ENCODE data around the gene SIRPB1. TPM values are rescaled to one million over a fixed set of nuclear protein-coding genes. Genes with fewer than 3 reads are reported as not detected.
"Not testable (repeated sequence)": the region's sequence is repeated elsewhere in the genome, so short reads cannot be mapped to it uniquely, and the experiment has no call there.

Gene SIRPB1
- polyA plus RNA-seq, 4 donors: 0.29 to 2.2 (median 1.6) TPM

DNA sequence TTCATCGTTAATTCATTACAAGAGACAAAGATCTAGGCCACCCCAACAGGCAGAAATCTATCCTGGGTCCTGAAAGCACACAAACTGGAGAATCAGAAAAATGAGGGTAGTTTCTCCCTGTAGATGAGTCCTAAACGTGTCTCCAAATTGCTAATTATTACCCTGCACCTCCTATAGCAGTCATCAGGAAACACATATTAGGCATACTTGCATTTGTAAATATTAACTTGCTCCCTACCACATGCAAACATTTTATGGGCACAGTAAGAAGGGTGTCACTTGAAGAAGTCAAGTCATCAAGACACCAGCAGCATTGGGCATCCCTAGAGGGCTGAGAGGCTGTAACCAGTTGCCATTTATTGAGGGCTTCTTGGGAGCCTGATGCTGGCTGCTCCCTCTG, 17.9 kb upstream of the SIRPB1 start:
- DNase-seq (ENCODE audit: low read depth in 4 of 4, low spot score in 2 of 4): no peak

DNA sequence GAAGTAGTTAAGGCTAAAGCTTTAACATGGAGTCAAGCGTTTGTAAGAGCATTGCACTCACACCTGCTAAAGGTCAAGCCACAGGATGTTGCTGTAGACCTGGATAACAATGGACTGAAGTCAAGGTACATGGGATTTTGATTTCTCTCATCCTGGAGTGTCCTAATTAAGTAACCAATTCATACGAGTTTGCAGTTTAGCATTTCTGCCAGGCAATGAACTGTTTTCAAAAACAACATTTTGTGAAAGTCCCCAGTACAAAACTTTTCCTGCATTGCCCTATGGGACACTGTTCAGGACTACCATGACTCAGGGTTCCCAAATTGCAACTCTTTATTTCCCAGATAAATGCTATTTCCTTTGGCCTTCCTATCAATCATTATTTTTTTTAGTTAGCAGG, 17.4 kb upstream of the SIRPB1 start:
- no peak for DNase-seq (ENCODE audit: low read depth in 4 of 4, low spot score in 2 of 4)

DNA sequence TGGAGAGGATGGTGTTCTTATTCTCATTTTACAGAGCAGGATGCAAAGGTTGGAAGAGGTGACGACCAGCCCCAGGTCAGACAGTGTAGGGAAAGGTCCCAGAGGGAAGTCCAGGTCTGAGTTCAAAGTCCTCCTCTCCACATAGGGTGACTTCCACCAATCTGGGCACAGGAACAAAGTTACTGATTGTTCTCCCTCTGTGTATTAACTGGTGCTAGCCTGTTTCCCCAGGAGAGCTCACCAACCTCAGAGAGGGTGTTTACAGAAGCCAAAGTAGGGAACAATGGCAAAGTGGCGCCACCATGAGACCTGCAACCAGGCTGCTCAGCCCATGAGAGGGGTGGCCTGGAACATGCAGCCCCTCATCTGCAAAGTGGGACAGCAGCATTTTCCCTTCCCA, 16.8 kb upstream of the SIRPB1 start:
- no peak for DNase-seq (ENCODE audit: low read depth in 4 of 4, low spot score in 2 of 4)

DNA sequence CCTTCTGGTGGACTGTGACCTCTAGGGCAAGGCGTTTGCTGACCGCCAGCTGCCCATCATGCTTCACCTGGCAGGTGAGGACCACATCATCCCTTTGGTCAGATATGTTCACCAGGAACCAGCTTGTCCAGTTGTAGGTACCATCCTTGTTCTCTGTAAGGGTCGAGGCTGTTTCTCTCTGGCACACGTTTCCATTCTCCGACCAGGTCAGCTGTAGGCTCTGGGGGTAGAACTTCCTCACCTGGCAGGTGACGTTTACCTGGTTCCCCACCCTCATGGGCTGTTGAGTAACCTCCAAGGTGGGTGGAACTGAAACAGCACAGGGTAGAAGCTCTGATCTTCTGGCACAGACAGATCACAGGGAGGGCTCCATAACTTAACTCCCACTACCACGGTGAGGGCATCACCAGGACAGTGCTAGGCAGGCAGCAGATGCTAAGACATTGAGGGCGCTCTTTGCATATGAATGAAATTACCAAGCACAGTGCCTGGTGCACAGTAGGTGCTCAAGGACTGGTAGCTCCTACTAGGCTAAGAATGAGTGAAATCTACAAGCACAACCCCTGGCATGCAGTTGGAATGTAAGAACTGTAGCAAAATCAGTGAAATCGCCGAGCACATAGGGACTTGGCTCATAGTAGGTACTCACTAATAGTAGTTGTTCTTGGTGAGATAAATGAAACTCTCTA, 15.6 kb upstream of the SIRPB1 start:
- DNase-seq (ENCODE audit: low read depth in 4 of 4, low spot score in 2 of 4): no peak

DNA sequence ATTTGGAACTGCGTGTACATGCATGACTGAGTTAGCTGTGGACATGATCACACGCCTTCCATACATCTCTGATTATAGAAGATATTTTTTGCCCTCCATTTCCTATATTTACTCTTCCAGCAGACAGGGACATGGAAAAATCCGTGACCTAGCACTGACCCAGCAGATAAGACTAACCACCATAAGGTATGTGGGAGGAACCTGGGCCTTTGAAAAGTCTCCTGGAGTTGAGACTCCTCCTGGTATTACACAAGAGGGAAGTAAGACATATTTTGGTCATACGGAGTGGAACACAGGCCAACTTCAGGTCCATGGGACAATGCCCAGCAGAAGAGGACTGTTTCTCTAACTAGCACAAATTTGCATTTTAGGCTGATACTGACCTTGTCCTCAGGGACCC, 13.7 kb upstream of the SIRPB1 start:
- DNase-seq (ENCODE audit: low read depth in 4 of 4, low spot score in 2 of 4): no peak

DNA sequence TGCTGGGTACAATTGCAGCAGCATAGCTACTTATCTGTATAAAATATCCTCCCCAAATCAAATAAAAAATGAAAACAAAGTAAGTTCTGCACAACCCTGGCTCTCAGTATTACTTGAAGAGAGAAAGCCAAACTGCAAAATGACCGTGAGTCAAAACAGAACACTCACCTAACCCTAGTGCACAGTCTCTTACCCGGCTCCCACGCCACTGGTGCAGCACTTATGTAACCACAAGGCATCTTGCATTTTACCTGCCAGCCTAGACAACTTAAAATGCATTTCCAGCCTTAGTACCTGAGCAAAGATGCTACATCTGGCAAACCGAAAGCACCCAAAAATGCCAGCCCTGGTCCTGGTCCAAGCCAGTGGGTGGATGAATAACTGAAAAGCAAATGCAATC, 12.4 kb upstream of the SIRPB1 start:
- DNase-seq (ENCODE audit: low read depth in 4 of 4, low spot score in 2 of 4): no peak

DNA sequence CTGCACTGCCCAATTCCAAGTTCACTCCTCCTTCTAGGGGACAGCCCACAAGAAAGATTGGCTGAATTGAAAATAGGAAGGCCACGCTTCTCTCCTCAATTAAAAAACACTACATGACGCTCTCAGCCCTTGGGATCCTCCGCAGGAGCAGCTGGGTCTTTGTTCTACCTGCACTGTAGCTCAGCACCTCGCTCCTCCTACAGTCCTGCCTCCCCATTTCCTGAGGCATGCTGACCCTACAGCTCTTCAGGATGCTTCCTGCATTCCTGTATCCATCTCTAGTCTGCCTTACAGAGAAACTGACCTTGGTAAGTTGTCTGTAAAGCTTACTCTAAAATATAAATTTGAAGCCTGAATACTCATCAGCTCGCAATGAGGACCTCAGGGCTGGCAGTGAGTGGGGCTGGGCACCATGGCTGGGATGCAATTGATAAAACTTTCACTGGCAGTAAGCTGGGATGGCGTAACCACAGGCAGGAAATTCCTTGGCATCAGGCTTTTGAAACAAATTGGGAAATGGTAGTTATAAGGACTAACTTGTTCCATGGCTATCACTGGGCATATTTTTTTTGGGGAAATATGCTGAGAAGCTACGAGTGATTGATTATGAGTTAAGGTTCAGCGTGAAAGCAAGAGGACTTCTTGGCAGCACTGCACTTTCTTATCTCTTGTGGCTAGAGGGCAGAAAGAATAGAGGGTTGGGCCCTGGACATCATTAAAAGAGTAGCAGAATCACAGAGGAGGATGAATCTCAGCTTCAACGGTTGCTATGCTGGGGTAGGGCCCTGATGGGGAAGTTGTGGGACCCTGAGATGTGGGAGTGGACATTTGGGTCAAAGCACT, 11.7 kb upstream of the SIRPB1 start:
- DNase-seq (ENCODE audit: low read depth in 4 of 4, low spot score in 2 of 4): no peak

DNA sequence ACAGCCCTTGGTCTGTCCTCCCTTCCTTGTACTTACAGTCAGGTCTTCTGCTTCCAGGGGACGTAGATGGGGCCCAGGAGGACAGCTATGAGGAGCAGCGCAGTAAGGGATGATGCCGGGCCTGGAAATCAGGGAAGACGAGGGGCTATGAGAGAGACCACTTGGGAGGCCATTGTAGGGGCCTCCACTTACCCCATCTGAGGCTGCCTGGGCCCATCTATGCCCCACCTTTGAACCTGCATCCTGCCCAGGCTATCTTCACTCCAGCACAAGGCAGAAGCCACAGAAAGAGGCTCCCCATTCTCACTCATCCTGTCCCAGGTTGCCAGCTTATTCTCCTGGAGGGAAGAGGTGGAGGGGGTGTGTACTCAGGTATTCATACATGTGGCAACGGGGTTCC, 10.4 kb upstream of the SIRPB1 start:
- no peak for DNase-seq (ENCODE audit: low read depth in 4 of 4, low spot score in 2 of 4)

DNA sequence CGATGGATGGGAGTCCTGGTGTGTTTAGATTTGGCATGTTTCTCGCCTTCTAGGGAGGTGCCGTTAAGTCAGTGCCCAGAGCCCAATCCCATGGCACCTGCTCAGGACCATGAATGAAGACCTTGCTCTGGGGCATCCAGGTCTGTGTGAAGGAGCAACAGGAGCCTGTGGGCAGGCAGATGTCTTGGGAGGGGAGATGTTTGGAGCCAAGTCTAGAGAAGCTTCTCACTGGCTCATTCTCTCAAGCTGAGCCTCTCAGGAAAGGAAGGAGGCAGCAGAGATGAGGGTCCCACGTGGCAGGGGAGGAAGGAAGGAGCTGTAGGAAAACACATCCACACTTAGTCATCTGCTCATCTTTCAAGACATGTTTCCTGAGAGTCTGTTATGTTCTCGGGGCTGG, 9.5 kb upstream of the SIRPB1 start:
- no peak for DNase-seq (ENCODE audit: low read depth in 4 of 4, low spot score in 2 of 4)

DNA sequence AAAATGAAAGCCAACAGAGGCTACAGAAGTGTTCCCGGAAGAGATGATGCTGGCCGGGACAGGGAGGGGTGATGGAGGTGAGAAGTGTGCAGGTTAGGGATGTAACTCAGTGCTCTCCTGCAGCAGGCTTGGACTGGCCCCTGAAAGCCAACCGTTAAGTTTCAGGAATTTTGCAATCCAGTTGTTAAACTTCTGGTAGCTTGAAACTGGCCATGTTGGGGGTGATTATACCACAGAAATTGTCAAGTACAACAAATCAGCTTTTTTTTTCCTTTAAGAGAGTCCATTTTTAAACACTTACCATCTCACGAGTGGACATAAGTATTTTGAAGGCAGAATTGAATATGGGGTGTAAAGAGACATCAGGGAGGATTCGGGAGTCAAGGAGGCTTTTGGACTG, 8.8 kb upstream of the SIRPB1 start:
- DNase-seq (ENCODE audit: low read depth in 4 of 4, low spot score in 2 of 4): no peak

DNA sequence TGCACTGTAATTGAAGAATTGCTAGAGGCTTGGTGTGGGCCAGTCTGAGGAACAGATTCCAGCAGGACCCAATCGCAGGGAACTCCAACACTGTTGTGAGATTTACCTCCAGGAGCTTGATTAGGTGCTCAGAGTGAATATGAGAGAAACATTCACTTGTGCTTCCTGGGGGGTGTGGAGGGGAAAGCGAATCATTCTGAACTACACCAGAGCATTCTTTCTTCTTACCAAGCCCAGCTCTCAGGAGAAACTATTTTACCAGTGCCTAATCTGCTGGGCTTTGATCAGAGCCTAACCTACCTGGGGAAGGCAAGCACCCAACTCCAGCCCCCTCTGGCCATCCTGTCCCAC, 7.4 kb upstream of the SIRPB1 start:
- no peak for DNase-seq (ENCODE audit: low read depth in 4 of 4, low spot score in 2 of 4)

DNA sequence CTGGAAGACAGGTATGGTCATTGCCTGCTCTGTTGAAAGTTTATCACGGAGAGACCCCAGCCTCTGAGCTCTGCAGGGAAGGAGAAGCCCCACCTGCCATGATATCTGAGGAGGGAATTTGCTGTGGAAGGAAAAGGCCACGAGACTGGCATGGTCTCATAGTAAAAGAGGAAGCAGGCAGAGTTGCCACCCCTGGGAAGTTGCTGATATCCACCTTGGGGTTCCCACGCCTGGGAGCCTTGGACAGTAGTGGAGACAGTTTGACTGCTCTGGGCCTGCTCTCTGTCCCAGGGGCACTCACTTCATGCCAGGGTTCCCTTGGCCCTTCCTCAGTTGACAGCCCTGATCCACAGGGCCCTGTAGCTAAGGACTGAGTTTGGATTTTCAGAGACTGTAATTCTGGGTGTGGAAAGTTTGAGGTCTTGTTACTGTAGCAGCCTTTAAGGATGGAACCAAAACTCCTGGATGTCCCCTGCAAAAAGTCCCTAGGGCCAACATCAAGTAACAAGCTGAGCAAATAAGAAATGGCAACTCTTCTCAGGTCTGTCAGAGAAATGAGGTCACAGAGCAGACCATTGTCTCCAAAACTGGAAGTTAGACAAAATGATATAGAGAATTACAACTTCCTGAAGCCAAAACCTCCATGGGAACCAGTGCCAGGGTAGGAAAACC, 6.9 kb upstream of the SIRPB1 start:
- DNase-seq (ENCODE audit: low read depth in 4 of 4, low spot score in 2 of 4): no peak

DNA sequence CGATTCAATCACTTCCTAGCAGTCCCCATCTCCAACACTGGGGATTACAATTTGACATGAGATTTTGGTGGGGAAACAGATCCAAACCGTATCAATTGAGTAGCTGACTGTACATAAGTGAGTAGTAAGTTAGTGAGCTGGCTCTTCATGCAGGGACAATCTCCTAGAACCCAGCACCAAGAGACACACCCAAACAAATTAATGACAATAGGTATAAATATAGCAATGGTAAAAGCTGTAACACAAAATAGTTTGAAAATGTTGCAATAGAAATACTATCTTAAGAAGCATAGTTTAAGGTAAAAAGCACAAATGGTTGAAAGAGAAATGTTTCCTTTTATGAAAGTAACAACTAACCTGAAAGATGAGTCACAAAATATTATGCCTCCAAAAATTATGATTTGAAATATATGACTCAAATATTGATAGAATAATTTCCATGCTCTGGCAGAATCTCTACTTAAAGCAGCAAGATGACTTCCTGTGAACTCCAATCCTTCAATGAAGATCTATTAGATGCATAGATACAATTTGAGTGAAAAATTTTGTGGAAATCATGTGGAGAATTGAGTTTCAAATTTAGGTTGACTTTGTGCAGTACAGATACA, 5.4 kb upstream of the SIRPB1 start:
- DNase-seq (ENCODE audit: low read depth in 4 of 4, low spot score in 2 of 4): no peak

DNA sequence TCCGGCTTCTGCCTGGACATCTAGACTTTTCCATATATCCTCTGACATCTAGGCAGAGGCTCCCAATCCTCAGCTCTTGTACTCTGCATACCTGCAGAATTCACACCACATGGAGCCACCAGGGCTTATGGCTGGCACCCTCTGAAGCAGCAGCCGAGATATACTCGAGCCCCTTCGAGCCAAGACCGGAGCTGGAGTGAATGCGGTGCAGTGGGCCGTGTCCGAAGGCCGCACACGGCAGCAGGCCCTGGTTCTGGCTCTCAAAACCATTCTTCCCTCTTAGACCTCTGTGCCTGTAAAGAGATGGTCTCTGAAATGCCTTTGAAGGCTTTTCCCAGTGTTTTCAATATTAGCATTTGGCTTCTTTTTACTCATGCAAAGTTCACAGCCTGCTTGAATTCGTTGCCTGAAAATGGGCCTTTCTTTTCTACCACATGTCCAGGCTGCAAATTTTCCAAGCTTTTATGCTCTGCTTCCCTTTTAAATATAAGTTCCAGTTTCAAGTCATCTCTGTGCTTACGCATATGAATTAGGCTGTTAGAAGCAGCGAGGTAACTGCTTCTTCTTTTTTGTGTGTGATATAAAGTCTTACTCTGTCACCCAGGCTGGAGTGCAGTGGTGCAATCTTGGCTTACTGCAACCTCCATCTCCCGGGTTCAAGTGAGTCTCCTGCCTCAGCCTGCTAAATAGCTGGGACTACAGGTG, 3.8 kb upstream of the SIRPB1 start:
- DNase-seq (ENCODE audit: low read depth in 4 of 4, low spot score in 2 of 4): no peak

DNA sequence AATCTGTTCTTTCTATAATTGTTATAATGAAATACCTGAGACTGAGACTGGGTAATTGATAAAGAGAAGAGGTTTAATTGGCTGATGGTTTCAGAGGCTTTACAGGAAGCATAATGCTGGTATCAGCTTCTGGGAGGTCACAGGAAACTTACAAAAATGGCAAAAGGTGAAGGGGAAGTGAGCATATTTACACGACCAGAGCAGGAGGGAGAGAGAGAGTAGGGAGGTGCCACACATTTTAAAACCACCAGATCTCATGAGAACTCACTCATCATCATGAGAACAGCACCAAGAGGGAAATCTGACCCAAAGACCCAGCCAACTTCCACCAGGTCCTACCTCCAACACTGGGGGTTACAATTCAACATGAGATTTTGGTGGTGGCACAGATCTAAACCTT, 2.6 kb upstream of the SIRPB1 start:
- no peak for DNase-seq (ENCODE audit: low read depth in 4 of 4, low spot score in 2 of 4)

DNA sequence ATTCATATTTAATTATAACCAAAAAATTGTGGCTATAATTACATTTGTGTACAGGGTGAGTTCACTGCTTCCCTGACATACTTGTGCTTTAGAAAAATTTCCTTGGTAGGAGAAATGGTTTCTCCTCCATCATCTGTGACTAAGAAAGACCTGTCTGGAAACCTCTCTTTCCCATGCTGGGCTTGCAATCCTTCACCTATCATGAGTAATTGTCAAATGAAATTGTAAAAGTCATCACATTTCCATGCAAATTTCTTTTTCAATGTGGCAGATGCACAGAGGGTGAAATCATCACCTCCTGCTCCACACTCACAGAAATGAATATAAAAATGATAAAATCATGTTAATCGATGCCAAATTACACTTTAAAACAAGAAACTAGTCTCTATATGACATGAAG, 1.5 kb upstream of the SIRPB1 start:
- DNase-seq (ENCODE audit: low read depth in 4 of 4, low spot score in 2 of 4): no peak

DNA sequence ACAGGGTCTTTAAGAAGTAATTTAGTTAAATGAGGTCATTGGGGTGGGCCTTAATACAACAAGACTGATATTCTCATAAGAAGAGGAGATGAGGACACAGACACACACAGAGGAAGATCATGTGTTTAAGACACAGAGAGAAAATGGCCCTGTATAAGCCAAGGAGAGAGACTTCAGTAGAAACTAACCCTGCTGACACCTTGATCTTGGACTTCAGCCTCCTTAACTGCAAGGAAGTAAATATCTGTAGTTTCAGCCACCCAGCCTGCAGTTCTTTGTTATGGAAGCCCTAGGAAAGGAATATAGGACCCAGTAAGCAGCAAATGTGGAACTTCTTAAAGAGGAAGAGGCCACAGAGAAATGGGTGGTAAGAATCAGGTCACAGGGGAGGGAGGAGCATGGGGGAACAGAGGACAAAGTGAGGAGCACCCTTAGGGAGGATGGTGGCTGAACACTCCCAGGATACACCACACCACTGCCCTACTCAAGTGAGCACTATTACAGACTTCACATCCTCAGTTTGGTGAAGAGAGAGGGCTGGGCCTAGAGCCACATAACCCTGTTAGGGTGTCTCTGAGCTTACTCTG, 762 bp downstream of the SIRPB1 start:
- DNase-seq (ENCODE audit: low read depth in 4 of 4, low spot score in 2 of 4): no peak

DNA sequence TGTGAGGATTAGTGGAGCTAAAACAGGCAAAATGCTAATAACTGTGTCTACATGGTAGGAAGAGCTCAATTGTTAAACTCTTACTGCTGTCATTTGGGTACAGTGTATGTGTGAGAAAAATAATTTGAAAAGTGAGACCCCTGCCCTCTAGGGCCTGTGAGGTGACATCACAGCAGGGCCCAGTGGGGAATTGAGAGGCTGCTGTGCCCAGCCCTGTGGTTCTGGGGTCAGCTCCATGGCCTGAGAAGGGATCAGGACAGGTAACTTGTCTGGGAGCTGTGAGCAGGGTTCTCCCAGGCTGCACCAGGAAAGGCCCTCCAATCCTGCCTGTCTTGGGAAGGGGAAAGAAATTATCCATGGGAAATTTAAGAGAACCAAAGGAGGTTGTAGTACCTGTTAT, 1.3 kb downstream of the SIRPB1 start:
- DNase-seq (ENCODE audit: low read depth in 4 of 4, low spot score in 2 of 4): no peak

DNA sequence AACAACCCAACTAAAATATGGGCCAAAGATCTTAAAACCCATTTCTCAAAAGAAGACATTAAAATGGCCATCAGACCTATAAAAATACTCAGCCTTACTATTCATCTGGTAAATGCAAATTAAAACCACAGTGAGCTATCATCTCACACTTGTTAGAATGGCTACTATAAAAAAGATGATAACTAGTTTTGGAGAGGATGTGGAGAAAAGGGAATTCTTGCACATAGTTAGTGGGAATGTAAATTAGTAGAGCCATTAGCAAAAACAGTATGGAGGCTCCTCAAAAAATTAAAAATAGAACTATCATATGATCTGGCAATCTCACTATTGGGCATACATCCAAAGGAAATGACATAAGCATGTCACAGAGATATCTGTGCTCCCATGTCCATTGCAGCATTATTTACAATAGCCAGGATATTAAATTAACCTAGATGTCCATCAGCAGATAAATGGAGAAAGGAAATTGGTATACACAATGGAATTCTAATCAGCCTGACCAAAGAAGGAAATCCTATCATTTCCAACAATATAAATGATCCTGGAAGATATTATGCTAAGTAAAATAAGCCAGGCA, 2.9 kb downstream of the SIRPB1 start:
- DNase-seq (ENCODE audit: low read depth in 4 of 4, low spot score in 2 of 4): no peak

DNA sequence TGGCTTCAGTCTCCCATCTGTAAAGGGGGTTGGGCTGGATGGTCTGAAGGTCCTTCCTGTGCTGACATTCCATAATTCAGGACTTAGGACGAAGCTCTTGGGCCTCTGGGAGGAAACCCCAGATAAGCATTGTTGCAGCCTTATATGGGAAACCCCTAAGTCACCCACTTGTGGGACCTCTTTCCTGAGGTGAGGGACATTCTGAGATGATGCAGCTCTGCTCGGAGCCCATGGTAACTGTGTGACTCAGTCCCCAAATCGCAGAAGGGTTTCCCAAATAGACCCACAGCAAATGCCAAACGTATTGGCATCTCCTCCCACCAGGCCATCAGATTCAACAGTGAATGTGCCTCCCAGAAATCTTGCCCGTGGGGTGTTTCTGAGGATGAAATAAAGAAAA, 9.4 kb downstream of the SIRPB1 start:
- DNase-seq (ENCODE audit: low read depth in 4 of 4, low spot score in 2 of 4): not testable (repeated sequence)
